Measurements from ENCODE around the gene ERH.

GRCh38 chr14:69378274-69378673, 19.8 kb downstream of the ERH start:
- TF ChIP-seq POLR2AphosphoS5 (IDR thresholded peaks at IDR 0.05) (no peak), POLR2A (IDR thresholded peaks at IDR 0.05) (no peak), CTCF (IDR thresholded peaks at IDR 0.05) (no peak)

All from upper lobe of left lung (tissue), 4 donors.